ENCODE measurements around the gene PSMD13. TPM values are rescaled to one million over a fixed set of nuclear protein-coding genes. Genes with fewer than 3 reads are reported as not detected.

Gene PSMD13
- total RNA-seq, 1 experiment from 2014 or later: 179 TPM

- no peaks in the 10 kb centered on the region for H4K20me1 ChIP-seq (ENCODE audit: insufficient read depth)
- no peak for ATAC-seq
These were observed 34.8 kb upstream of the PSMD13 start for GRCh38 chr11:201966-202365.

More at GRCh38 chr11:201966-202365, 34.8 kb upstream of the PSMD13 start:
- Histone ChIP-seq H3K9ac (ENCODE audit: low read length) (no peak overlapping the region), H3K27ac (ENCODE audit: low read depth, low read length) (no peak overlapping the region), H3K4me3 (replicated peaks in 1 of 2; ENCODE audit: low read depth in 1 of 2, low read length in 2 of 2) (no peak overlapping the region), H3K9me3 (ENCODE audit: control insufficient read depth in 1 of 2, insufficient read depth in 1 of 2, low read depth in 1 of 2, low read length in 2 of 2) (no peaks in the 10 kb centered on the region), H3K79me2 (ENCODE audit: insufficient read depth, low read length) (peaks cover 27% of the 10 kb centered on the region), H3K4me2 (ENCODE audit: low read length) (no peak overlapping the region), H3K9me2 (ENCODE audit: insufficient read depth) (no peaks in the 10 kb centered on the region), H3K36me3 (ENCODE audit: control insufficient read depth in 1 of 2, insufficient read depth in 2 of 2, low read length in 2 of 2) (peaks cover 6 to 24% of the 10 kb centered on the region in 2 experiments; a peak in 3 of 4 replicates), H3K4me1 (ENCODE audit: control insufficient read depth in 1 of 2, insufficient read depth in 2 of 2, low read length in 2 of 2) (peaks cover 7 to 11% of the 10 kb centered on the region in 2 experiments), H3K27me3 (ENCODE audit: insufficient read depth, low read length) (no peaks in the 10 kb centered on the region), H2AFZ (ENCODE audit: low read depth, low read length, poor library complexity, severe bottlenecking) (no peak overlapping the region)
- intact Hi-C loops (cut with micrococcal nuclease): no loop called here
- no peak for TF ChIP-seq EZH2 (IDR thresholded peaks at IDR 0.05)
- no peak for TF ChIP-seq YY1 (IDR thresholded peaks at IDR 0.05; ENCODE audit: extremely low read depth, insufficient replicate concordance, low read depth, low read length)
- TF ChIP-seq ZBTB33 (IDR thresholded peaks at IDR 0.05; ENCODE audit: extremely low read depth, insufficient replicate concordance, low read length): no peak
- no peak for TF ChIP-seq SIN3A (IDR thresholded peaks at IDR 0.05; ENCODE audit: low read depth)
- no peak for TF ChIP-seq TCF7L2 (IDR thresholded peaks at IDR 0.05; ENCODE audit: borderline replicate concordance, extremely low read depth, insufficient read depth, insufficient read length)
- no peak for TF ChIP-seq CTCF (IDR thresholded peaks at IDR 0.05 in 2 of 3, conservative IDR thresholded peaks at IDR 0.05 in 1 of 3; ENCODE audit: borderline replicate concordance in 1 of 3, insufficient read depth in 1 of 3, low read depth in 2 of 3, low read length in 2 of 3)
- TF ChIP-seq FOSL1 (IDR thresholded peaks at IDR 0.05; ENCODE audit: low read depth): no peak
- no peak for TF ChIP-seq SRF (IDR thresholded peaks at IDR 0.05; ENCODE audit: low read depth)
- TF ChIP-seq POLR2A (IDR thresholded peaks at IDR 0.05; ENCODE audit: borderline replicate concordance, extremely low read depth, insufficient read depth, insufficient read length): no peak
- TF ChIP-seq ELF1 (IDR thresholded peaks at IDR 0.05; ENCODE audit: borderline replicate concordance, low read depth): no peak
- no peak for TF ChIP-seq JUND (IDR thresholded peaks at IDR 0.05)
- TF ChIP-seq REST (IDR thresholded peaks at IDR 0.05; ENCODE audit: low read depth): no peak
- TF ChIP-seq CBX3 (IDR thresholded peaks at IDR 0.05; ENCODE audit: low read depth): no peak
- TF ChIP-seq MAX (IDR thresholded peaks at IDR 0.05): no peak
- no peak for DNase-seq (ENCODE audit: low read depth, low spot score)
- ChIA-PET POLR2A (no interaction called here), CTCF (no interaction called here), RAD21 (ENCODE audit: low non-redundant PET in 1 of 2, low total read pairs in 2 of 2, uncharacterized antibody in 2 of 2, unreplicated experiment in 2 of 2) (no interaction called here)
- no TSS peak for BruUV-seq (replicated peaks)

All from HCT116 (cell line).